Adrenal gland (tissue), 5 donors: ENCODE data around the gene CSNK2A3.

Source experiments
- POLR2A ChIP-seq, 2 donors: fragments of 450-650 bp; IDR thresholded peaks; one replicate each; pipeline ENCODE4 v1.6.1; 2017; ENCODE audit warnings: antibody characterized with exemption in 2 of 2, mild to moderate bottlenecking in 2 of 2, moderate library complexity in 1 of 2
- TF ChIP-seq, protein P1 (sequence below), 6 experiments: fragments of 450-650 bp in 4 of 6; fragments of 200-600 bp in 2 of 6; sonication (generic) in 1 of 6; IDR thresholded peaks; 1 replicate in 5 of 6; 2 replicates in 1 of 6; pipeline versions ENCODE4 v1.5.1 to v1.8.0; 2016 to 2021; ENCODE audit warnings: antibody characterized with exemption in 6 of 6, mild to moderate bottlenecking in 2 of 6, moderate library complexity in 1 of 6
- donor health status: DM: no; HTN: no; CAD: no.

GRCh38 chr11:11363674-11364073 lies 10.6 kb upstream of the CSNK2A3 start:
- TF ChIP-seq, protein P1, sequence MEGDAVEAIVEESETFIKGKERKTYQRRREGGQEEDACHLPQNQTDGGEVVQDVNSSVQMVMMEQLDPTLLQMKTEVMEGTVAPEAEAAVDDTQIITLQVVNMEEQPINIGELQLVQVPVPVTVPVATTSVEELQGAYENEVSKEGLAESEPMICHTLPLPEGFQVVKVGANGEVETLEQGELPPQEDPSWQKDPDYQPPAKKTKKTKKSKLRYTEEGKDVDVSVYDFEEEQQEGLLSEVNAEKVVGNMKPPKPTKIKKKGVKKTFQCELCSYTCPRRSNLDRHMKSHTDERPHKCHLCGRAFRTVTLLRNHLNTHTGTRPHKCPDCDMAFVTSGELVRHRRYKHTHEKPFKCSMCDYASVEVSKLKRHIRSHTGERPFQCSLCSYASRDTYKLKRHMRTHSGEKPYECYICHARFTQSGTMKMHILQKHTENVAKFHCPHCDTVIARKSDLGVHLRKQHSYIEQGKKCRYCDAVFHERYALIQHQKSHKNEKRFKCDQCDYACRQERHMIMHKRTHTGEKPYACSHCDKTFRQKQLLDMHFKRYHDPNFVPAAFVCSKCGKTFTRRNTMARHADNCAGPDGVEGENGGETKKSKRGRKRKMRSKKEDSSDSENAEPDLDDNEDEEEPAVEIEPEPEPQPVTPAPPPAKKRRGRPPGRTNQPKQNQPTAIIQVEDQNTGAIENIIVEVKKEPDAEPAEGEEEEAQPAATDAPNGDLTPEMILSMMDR (IDR thresholded peaks at IDR 0.05): no peak
- TF ChIP-seq POLR2A (IDR thresholded peaks at IDR 0.05): no peak
